AG04449 (cell line): ENCODE measurements around the gene ACP3.

Source experiments
- CTCF ChIA-PET: fragments of 350-600 bp; formaldehyde crosslinking; extraction: SDS; loops from one replicate; lab custom pipeline; 2021; ENCODE audit warnings: antibody characterized with exemption; lab: Yijun Ruan, JAX
- POLR2A ChIA-PET: fragments of 400-600, 350-600 bp; formaldehyde crosslinking; extraction: SDS; loops from one replicate; lab custom pipeline; 2020; ENCODE audit warnings: antibody characterized with exemption, inconsistent platforms; lab: Yijun Ruan, JAX
- DNase-seq: peaks from one replicate; pipeline ENCODE4 v3.0.0-alpha.2; 2010; ENCODE audit warnings: low read depth, low spot score
- H3K4me3 ChIP-seq: 2 replicates; pipeline ENCODE4 v1.5.1; 2011; ENCODE audit warnings: low read depth, mild to moderate bottlenecking, control low read depth, low read length
- CTCF ChIP-seq: IDR thresholded peaks from one replicate; pipeline ENCODE4 v1.5.1; 2011; ENCODE audit warnings: mild to moderate bottlenecking, moderate library complexity, low read length, control low read depth, inconsistent platforms; ENCODE audit not compliant: insufficient read depth; ENCODE audit errors: missing control alignments

The ACP3 gene

GRCh38 chr3:132378048-132378762, 61.0 kb downstream of the ACP3 start:
- H3K4me3 ChIP-seq = no peak overlapping the region
- DNase-seq = no peak
- POLR2A ChIA-PET = no interaction called here
- no peak for TF ChIP-seq CTCF
- CTCF ChIA-PET = interaction anchor here (0.6 to 1.7 kb wide), 2 partner anchors 21 to 28 kb away, joined by 3 to 6 read pairs; no protein-coding TSS in a partner anchor

- ChIA-PET POLR2A (no interaction called here), CTCF (interaction anchor here (0.6 kb wide), 1 partner anchor 28 kb away, joined by 3 read pairs; no protein-coding TSS in a partner anchor)
- DNase-seq = no peak
- no peak overlapping the region for H3K4me3 ChIP-seq
- TF ChIP-seq CTCF = no peak
These were observed 61.6 kb downstream of the ACP3 start for GRCh38 chr3:132378846-132379245.

- no peak for TF ChIP-seq CTCF
- POLR2A ChIA-PET = no interaction called here
These were observed 63.7 kb downstream of the ACP3 start for GRCh38 chr3:132380920-132381319.

GRCh38 chr3:132381348-132381944, 64.2 kb downstream of the ACP3 start:
- ChIA-PET CTCF (interaction anchor here (1.2 to 1.5 kb wide), 2 partner anchors 13 to 29 kb away, joined by 3 read pairs; no protein-coding TSS in a partner anchor), POLR2A (no interaction called here)
- TF ChIP-seq CTCF = no peak
- DNase-seq = no peak
- H3K4me3 ChIP-seq = no peak overlapping the region

More at GRCh38 chr3:132380920-132381319, 63.7 kb downstream of the ACP3 start:
- DNase-seq = no peak
- no peak overlapping the region for H3K4me3 ChIP-seq
- CTCF ChIA-PET = interaction anchor here (1.2 to 1.5 kb wide), 2 partner anchors 14 to 29 kb away, joined by 3 read pairs; no protein-coding TSS in a partner anchor

GRCh38 chr3:132382267-132382666, 65.1 kb downstream of the ACP3 start:
- ChIA-PET CTCF (no interaction called here), POLR2A (no interaction called here)
- no peak overlapping the region for H3K4me3 ChIP-seq
- no peak for DNase-seq
- TF ChIP-seq CTCF = no peak

- no peak for DNase-seq
- CTCF ChIA-PET = no interaction called here
- H3K4me3 ChIP-seq = no peak overlapping the region
- POLR2A ChIA-PET = no interaction called here
- TF ChIP-seq CTCF = no peak
These were observed 65.5 kb downstream of the ACP3 start for GRCh38 chr3:132382688-132383194.
